LNCAP (cell line): ENCODE data around the gene SLC35F3.
A peak's percentile ranks its signal among the peaks of the same experiment; 100 is the strongest.

Experiments
- TF ChIP-seq, protein P1 (sequence below): fragments of 450-650 bp; IDR thresholded peaks from 2 replicates; pipeline ENCODE4 v1.5.1; 2017; ENCODE audit warnings: mild to moderate bottlenecking

Gene SLC35F3

DNA sequence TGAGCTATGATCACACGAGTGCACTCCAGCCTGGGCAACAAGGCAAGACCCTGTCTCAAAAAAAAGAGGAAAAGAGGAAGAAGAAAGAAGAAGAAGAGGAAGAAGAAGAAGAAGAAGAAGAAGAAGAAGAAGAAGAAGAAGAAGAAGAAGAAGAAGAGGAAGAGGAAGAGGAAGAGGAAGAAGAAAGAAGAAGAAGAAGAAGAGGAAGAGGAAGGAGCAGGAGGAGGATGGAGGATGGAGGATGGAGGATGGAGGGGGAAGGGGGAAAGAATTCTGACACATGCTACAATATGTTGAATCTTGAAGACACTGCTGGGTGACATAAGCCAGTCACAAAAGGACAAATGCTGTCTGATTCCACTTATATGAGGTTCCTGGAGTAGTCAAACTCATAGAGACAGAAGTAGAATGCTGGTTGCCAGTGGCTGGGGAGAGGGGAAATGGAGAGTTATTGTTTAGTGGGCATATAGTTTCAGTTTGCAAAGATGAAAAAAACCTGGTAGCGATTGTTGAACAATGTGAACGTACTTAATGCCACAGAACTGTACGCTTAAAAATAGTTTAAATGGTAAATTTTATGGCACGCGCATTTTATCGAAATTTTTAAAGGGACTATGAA is 421.5 kb downstream of the SLC35F3 start:
- TF ChIP-seq, protein P1, sequence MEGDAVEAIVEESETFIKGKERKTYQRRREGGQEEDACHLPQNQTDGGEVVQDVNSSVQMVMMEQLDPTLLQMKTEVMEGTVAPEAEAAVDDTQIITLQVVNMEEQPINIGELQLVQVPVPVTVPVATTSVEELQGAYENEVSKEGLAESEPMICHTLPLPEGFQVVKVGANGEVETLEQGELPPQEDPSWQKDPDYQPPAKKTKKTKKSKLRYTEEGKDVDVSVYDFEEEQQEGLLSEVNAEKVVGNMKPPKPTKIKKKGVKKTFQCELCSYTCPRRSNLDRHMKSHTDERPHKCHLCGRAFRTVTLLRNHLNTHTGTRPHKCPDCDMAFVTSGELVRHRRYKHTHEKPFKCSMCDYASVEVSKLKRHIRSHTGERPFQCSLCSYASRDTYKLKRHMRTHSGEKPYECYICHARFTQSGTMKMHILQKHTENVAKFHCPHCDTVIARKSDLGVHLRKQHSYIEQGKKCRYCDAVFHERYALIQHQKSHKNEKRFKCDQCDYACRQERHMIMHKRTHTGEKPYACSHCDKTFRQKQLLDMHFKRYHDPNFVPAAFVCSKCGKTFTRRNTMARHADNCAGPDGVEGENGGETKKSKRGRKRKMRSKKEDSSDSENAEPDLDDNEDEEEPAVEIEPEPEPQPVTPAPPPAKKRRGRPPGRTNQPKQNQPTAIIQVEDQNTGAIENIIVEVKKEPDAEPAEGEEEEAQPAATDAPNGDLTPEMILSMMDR = no peak

DNA sequence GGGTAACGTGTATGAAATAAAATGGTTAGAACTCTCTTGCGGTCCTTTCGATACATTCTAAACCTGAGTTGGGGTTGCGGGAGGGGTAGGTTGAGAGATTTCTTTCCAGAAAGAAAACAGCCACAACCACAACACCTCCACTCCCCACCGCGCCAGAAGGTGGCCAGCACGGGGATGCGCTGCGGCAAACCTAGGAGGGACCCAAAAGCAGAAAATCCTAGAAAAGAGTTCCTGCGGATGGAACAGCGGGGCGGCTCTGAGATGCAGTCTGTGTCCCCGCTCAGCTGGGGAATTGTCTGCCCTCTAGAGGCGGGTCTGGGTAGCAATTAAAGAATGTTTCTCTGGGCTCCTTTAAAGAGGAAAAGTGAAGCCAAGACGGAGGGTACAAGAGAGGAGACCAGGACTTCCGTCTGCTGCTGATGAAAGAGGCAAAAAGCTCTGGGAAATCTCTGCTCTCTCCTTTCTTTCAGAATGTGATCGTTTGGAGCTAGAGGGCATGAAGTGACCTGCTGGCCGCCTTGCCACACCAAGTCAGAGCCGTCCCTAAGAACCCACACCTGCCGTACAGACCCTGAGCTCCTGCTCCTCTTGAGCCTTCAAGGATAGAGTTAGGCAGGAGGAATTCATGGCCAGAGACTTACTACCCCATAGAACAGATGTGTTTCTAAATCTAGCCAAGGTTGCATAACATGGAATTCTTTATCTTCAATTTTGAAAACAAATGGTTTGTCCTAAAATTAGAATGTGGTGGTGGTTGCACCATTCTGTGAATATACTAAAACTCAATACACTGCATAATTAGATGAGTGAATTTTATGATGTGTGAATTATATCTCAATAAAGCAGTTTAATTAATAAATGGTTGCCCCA is 422.3 kb downstream of the SLC35F3 start:
- TF ChIP-seq, protein P1 = peak; percentile 91

DNA sequence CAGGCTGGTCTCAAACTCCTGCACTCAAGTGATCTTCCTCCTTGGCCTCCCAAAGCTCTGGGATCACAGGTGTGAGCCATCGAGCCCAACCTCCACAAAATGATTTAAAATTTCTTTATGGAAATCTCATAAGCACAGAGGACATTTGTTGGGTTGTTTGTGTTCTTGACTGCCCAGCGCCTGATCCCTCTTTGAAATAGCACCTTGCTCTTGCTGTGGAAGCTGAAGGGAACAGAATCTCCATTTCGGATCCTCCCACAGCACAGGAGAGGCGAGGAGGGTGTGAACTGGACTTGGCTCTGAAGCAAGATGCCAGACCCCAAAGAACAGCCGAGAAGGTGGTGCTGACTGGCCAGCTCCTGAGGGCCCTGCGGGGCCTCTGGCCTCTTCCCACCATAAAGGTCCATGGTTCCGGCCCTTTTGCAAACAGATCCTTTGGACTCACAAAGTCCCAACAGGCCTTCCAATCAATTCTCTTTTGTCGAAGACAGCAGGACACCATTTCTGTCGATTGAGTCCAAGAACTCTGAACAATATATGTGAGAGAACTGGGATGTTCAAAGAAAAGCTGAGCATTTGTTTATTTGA is 423.2 kb downstream of the SLC35F3 start:
- TF ChIP-seq, protein P1 = no peak

DNA sequence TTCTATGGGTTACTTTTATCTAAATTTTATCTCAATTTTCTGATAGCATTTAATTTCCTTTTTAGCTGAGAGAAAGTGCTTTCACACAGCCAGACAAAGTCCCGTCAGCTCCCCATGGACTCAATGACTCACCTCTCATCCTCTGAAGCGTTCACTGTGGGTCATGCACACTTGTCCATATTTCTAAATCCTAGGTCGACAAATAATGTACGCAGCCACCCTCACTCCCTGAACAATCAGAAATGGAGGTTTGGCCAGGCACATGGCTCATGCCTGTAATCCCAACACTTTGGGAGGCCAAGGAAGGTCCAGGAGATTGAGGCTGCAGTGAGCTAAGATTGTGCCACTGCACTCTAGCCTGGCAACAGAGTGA is 426.4 kb downstream of the SLC35F3 start:
- TF ChIP-seq, protein P1 = no peak

DNA sequence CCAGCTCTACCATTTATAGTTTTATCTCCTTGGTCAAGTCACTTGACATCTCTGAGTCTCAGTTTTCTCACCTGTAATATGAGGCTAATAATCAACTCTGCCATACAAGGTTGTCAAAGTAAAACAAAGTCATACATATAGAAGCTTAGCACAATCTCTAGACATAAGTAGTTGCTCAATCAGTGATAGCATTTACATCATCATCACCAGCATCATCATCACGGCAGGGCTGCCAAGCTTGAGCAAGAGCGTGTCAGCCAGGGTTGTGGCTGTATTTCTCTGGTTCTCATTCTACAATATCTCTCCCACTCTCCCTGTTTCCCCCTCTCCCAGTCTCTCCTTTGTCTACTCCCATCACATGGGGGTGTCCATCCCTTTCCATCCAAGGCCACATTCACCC is 427.0 kb downstream of the SLC35F3 start:
- TF ChIP-seq, protein P1 = no peak

DNA sequence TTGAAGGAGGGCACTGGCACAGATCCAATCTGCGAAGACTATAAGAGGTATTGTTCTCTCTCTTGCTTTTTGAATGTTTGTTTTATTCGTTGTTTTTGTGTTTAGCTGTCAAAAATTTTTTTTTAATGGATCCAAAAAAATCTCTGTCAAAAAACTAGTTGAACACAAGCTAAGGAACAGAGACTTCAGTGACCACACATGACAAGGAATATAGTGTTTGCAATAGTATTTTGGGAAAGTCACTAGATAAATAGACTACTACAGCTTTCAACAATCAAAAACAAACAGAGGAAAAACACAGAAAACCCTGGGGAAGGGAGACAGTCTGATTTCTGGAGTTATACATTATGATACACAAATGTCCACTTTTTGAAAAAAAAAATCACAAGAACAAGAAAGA is 431.9 kb downstream of the SLC35F3 start:
- TF ChIP-seq, protein P1 = no peak

DNA sequence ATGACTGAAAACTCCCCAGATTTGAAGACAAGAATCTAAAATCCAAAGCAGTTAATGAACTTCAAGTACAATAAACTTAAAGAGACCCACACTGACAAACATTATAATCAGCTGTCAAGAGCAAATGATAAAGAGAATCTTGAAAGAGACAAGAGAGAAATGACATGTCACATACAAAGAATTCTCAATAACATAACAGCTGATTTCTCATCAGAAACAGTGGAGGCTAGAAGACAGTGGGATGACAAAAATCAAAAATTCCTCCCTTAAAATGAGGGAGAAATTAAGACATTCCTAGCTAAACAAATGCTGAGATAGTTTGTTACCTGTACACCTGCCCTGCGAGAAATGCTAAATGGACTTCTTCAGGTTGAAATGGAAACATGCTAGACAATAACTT is 432.8 kb downstream of the SLC35F3 start:
- TF ChIP-seq, protein P1 = no peak
